ENCODE measurements around the gene RGS7.
"Not testable (repeated sequence)": the region's sequence is repeated elsewhere in the genome, so short reads cannot be mapped to it uniquely, and the experiment has no call there.

Gene RGS7

GRCh38 chr1:241222813-241223212, 134.2 kb downstream of the RGS7 start:
- H2BK120ac ChIP-seq (ENCODE audit: low read depth, low read length); H3K23ac ChIP-seq (ENCODE audit: low read depth, low read length, poor library complexity); H4K8ac ChIP-seq (ENCODE audit: low read depth, low read length); H3K27ac ChIP-seq (replicated peaks; ENCODE audit: low read length); H2BK5ac ChIP-seq (ENCODE audit: low read length); H2BK12ac ChIP-seq (ENCODE audit: low read length); H4K91ac ChIP-seq (ENCODE audit: low read depth, low read length, poor library complexity); H2AFZ ChIP-seq (ENCODE audit: low read length); H2BK15ac ChIP-seq (ENCODE audit: low read length); H3K79me1 ChIP-seq (ENCODE audit: low read depth, low read length); H3K4ac ChIP-seq (ENCODE audit: low read length); H2AK5ac ChIP-seq (ENCODE audit: low read depth, low read length); H3K9ac ChIP-seq (ENCODE audit: low read depth, low read length, poor library complexity); H3K14ac ChIP-seq (ENCODE audit: low read length); H3K4me1 ChIP-seq (ENCODE audit: control insufficient read depth in 2 of 2, insufficient read depth in 1 of 2, low read depth in 1 of 2, low read length in 2 of 2); DNase-seq (ENCODE audit: low spot score); H3K4me2 ChIP-seq (ENCODE audit: insufficient read depth, low read length, poor library complexity, severe bottlenecking); H3K18ac ChIP-seq (ENCODE audit: low read length); H3K27me3 ChIP-seq (ENCODE audit: control insufficient read depth in 3 of 3, insufficient read depth in 3 of 3, low read depth in 1 of 3, low read length in 3 of 3); H3K4me3 ChIP-seq (ENCODE audit: low read length in 2 of 2); H3K9me3 ChIP-seq (replicated peaks in 1 of 2; ENCODE audit: control insufficient read depth in 2 of 2, insufficient read depth in 1 of 2, low read depth in 1 of 2, low read length in 2 of 2); H3K36me3 ChIP-seq (replicated peaks in 1 of 2; ENCODE audit: control insufficient read depth in 2 of 2, insufficient read depth in 2 of 2, low read length in 2 of 2): not testable (repeated sequence)
- no CpG with 5 or more reads among the region's 4 CpGs for WGBS, 2 donors (ENCODE audit: extremely low coverage in 2 of 2, insufficient read length in 2 of 2, insufficient replicate concordance in 1 of 2)

GRCh38 chr1:241221319-241221718, 135.7 kb downstream of the RGS7 start:
- Histone ChIP-seq H2BK120ac (ENCODE audit: low read depth, low read length) (no peak overlapping the region), H3K4me1 (ENCODE audit: control insufficient read depth in 2 of 2, insufficient read depth in 1 of 2, low read depth in 1 of 2, low read length in 2 of 2) (no peaks in the 10 kb centered on the region), H2BK5ac (ENCODE audit: low read length) (no peak overlapping the region), H2AK5ac (ENCODE audit: low read depth, low read length) (no peak overlapping the region), H4K8ac (ENCODE audit: low read depth, low read length) (no peak overlapping the region), H3K9me3 (replicated peaks in 1 of 2; ENCODE audit: control insufficient read depth in 2 of 2, insufficient read depth in 1 of 2, low read depth in 1 of 2, low read length in 2 of 2) (no peaks in the 10 kb centered on the region), H2AFZ (ENCODE audit: low read length) (no peak overlapping the region), H3K4me3 (ENCODE audit: low read length in 2 of 2) (no peak overlapping the region), H3K23ac (ENCODE audit: low read depth, low read length, poor library complexity) (no peak overlapping the region), H3K18ac (ENCODE audit: low read length) (no peak overlapping the region), H3K14ac (ENCODE audit: low read length) (no peak overlapping the region), H3K9ac (ENCODE audit: low read depth, low read length, poor library complexity) (no peak overlapping the region), H2BK15ac (ENCODE audit: low read length) (no peak overlapping the region), H3K79me1 (ENCODE audit: low read depth, low read length) (no peaks in the 10 kb centered on the region), H3K4me2 (ENCODE audit: insufficient read depth, low read length, poor library complexity, severe bottlenecking) (no peak overlapping the region), H3K27ac (replicated peaks; ENCODE audit: low read length) (no peak overlapping the region), H3K36me3 (replicated peaks in 1 of 2; ENCODE audit: control insufficient read depth in 2 of 2, insufficient read depth in 2 of 2, low read length in 2 of 2) (no peaks in the 10 kb centered on the region), H3K4ac (ENCODE audit: low read length) (no peak overlapping the region), H4K91ac (ENCODE audit: low read depth, low read length, poor library complexity) (no peak overlapping the region), H3K27me3 (ENCODE audit: control insufficient read depth in 3 of 3, insufficient read depth in 3 of 3, low read depth in 1 of 3, low read length in 3 of 3) (no peaks in the 10 kb centered on the region), H2BK12ac (ENCODE audit: low read length) (no peak overlapping the region)
- no peak for DNase-seq (ENCODE audit: low spot score)
- WGBS, 2 donors (ENCODE audit: extremely low coverage in 2 of 2, insufficient read length in 2 of 2, insufficient replicate concordance in 1 of 2): no CpG with 5 or more reads among the region's 6 CpGs

GRCh38 chr1:241220913-241221312, 136.1 kb downstream of the RGS7 start:
- H2BK120ac ChIP-seq (ENCODE audit: low read depth, low read length); H2BK5ac ChIP-seq (ENCODE audit: low read length); H2BK12ac ChIP-seq (ENCODE audit: low read length); H3K27me3 ChIP-seq (ENCODE audit: control insufficient read depth in 3 of 3, insufficient read depth in 3 of 3, low read depth in 1 of 3, low read length in 3 of 3); H3K4me2 ChIP-seq (ENCODE audit: insufficient read depth, low read length, poor library complexity, severe bottlenecking); H3K18ac ChIP-seq (ENCODE audit: low read length); H3K4me1 ChIP-seq (ENCODE audit: control insufficient read depth in 2 of 2, insufficient read depth in 1 of 2, low read depth in 1 of 2, low read length in 2 of 2); H4K91ac ChIP-seq (ENCODE audit: low read depth, low read length, poor library complexity); H3K36me3 ChIP-seq (replicated peaks in 1 of 2; ENCODE audit: control insufficient read depth in 2 of 2, insufficient read depth in 2 of 2, low read length in 2 of 2); H3K9ac ChIP-seq (ENCODE audit: low read depth, low read length, poor library complexity); H4K8ac ChIP-seq (ENCODE audit: low read depth, low read length); H2AFZ ChIP-seq (ENCODE audit: low read length); DNase-seq (ENCODE audit: low spot score); H3K14ac ChIP-seq (ENCODE audit: low read length); H3K23ac ChIP-seq (ENCODE audit: low read depth, low read length, poor library complexity); H2AK5ac ChIP-seq (ENCODE audit: low read depth, low read length); H2BK15ac ChIP-seq (ENCODE audit: low read length); H3K9me3 ChIP-seq (replicated peaks in 1 of 2; ENCODE audit: control insufficient read depth in 2 of 2, insufficient read depth in 1 of 2, low read depth in 1 of 2, low read length in 2 of 2); H3K4ac ChIP-seq (ENCODE audit: low read length); H3K27ac ChIP-seq (replicated peaks; ENCODE audit: low read length); H3K79me1 ChIP-seq (ENCODE audit: low read depth, low read length); H3K4me3 ChIP-seq (ENCODE audit: low read length in 2 of 2): not testable (repeated sequence)
- no CpG with 5 or more reads among the region's 1 CpG for WGBS, 2 donors (ENCODE audit: extremely low coverage in 2 of 2, insufficient read length in 2 of 2, insufficient replicate concordance in 1 of 2)

GRCh38 chr1:241219449-241219848, 137.6 kb downstream of the RGS7 start:
- Histone ChIP-seq H3K9ac (ENCODE audit: low read depth, low read length, poor library complexity) (no peak overlapping the region), H2BK120ac (ENCODE audit: low read depth, low read length) (no peak overlapping the region), H2AFZ (ENCODE audit: low read length) (no peak overlapping the region), H3K14ac (ENCODE audit: low read length) (no peak overlapping the region), H3K18ac (ENCODE audit: low read length) (no peak overlapping the region), H3K4ac (ENCODE audit: low read length) (no peak overlapping the region), H3K27ac (replicated peaks; ENCODE audit: low read length) (no peak overlapping the region), H3K36me3 (replicated peaks in 1 of 2; ENCODE audit: control insufficient read depth in 2 of 2, insufficient read depth in 2 of 2, low read length in 2 of 2) (no peaks in the 10 kb centered on the region), H4K8ac (ENCODE audit: low read depth, low read length) (no peak overlapping the region), H2AK5ac (ENCODE audit: low read depth, low read length) (no peak overlapping the region), H3K79me1 (ENCODE audit: low read depth, low read length) (no peaks in the 10 kb centered on the region), H3K23ac (ENCODE audit: low read depth, low read length, poor library complexity) (no peak overlapping the region), H3K4me2 (ENCODE audit: insufficient read depth, low read length, poor library complexity, severe bottlenecking) (no peak overlapping the region), H3K4me1 (ENCODE audit: control insufficient read depth in 2 of 2, insufficient read depth in 1 of 2, low read depth in 1 of 2, low read length in 2 of 2) (no peaks in the 10 kb centered on the region), H2BK5ac (ENCODE audit: low read length) (no peak overlapping the region), H2BK12ac (ENCODE audit: low read length) (no peak overlapping the region), H4K91ac (ENCODE audit: low read depth, low read length, poor library complexity) (no peak overlapping the region), H2BK15ac (ENCODE audit: low read length) (no peak overlapping the region), H3K27me3 (ENCODE audit: control insufficient read depth in 3 of 3, insufficient read depth in 3 of 3, low read depth in 1 of 3, low read length in 3 of 3) (no peaks in the 10 kb centered on the region), H3K9me3 (replicated peaks in 1 of 2; ENCODE audit: control insufficient read depth in 2 of 2, insufficient read depth in 1 of 2, low read depth in 1 of 2, low read length in 2 of 2) (no peaks in the 10 kb centered on the region), H3K4me3 (ENCODE audit: low read length in 2 of 2) (no peak overlapping the region)
- DNase-seq (ENCODE audit: low spot score): no peak
- WGBS, 2 donors (ENCODE audit: extremely low coverage in 2 of 2, insufficient read length in 2 of 2, insufficient replicate concordance in 1 of 2): no CpG with 5 or more reads among the region's 2 CpGs
